Large intestine (tissue), 3 donors: ENCODE results near the gene PLCXD3. TPM values are rescaled to one million over a fixed set of nuclear protein-coding genes. Genes with fewer than 3 reads are reported as not detected.

Experiments used
- DNase-seq, 2 donors: peaks; one replicate each; pipeline versions ENCODE4 v3.0.0 to v3.0.0-alpha.2; 2013
- H3K27ac ChIP-seq: one replicate; pipeline ENCODE4 v1.5.1; 2013; ENCODE audit warnings: low read length
- H3K27me3 ChIP-seq: 2 replicates; pipeline ENCODE4 v1.6.1; 2013; ENCODE audit warnings: low read length; ENCODE audit not compliant: control insufficient read depth, insufficient read depth
- H3K36me3 ChIP-seq: 2 replicates; pipeline ENCODE4 v1.6.1; 2013; ENCODE audit warnings: low read length; ENCODE audit not compliant: control insufficient read depth, insufficient read depth
- H3K4me1 ChIP-seq: one replicate; pipeline ENCODE4 v1.6.1; 2013; ENCODE audit warnings: low read length; ENCODE audit not compliant: control insufficient read depth, insufficient read depth
- H3K4me3 ChIP-seq: one replicate; pipeline ENCODE4 v1.5.1; 2013; ENCODE audit warnings: low read length
- H3K9me3 ChIP-seq: one replicate; pipeline ENCODE4 v1.6.1; 2013; ENCODE audit warnings: mild to moderate bottlenecking, low read depth, low read length, moderate library complexity; ENCODE audit not compliant: control insufficient read depth
- WGBS: methylation state at CpG from one replicate; pipeline ENCODE4 v1.1.5; 2013; ENCODE audit warnings: low lambda C conversion rate; ENCODE audit not compliant: insufficient coverage; 5-methylcytosine and 5-hydroxymethylcytosine counted together
- polyA plus RNA-seq: library from polyadenylated mRNA; unstranded; fragments of 120-200 nt; gene quantifications from one replicate; pipeline ENCODE4 v1.2.1, GENCODE V29; 2013

The PLCXD3 gene
- polyA plus RNA-seq, 1 donor = 4.9 TPM

- no CpG with 5 or more reads among the region's 2 CpGs for WGBS
- Histone ChIP-seq H3K4me3 (no peak overlapping the region), H3K36me3 (no peaks in the 10 kb centered on the region), H3K4me1 (no peaks in the 10 kb centered on the region), H3K27ac (no peak overlapping the region), H3K27me3 (no peaks in the 10 kb centered on the region), H3K9me3 (no peaks in the 10 kb centered on the region)
- DNase-seq = no peak
Observed at GRCh38 chr5:41290810-41291209, 219.6 kb downstream of the PLCXD3 start.

DNA sequence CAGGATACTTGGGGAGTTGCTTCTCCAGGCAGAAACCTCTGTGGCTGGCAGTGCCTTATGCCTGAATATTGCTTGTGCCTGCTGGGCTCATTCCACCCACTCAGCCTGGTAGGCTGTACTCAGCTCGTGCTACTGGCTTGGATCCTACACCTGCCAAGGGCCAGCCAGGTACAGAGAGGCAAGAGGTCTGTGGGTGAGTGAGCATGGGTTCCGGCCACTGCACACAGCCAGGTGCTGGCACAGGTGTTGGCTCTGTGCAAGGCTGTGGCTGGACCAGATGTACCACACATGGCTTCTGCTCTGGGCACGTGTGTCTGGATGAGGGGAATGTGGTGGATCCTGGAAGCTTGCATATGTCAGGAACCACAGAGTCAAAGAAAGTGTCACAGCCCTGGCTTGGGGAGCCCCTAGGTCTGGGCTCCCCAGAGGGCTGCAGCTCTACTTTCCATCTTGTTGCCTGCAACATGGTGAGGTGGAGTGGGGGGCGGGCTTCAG is 220.4 kb downstream of the PLCXD3 start:
- no peak for DNase-seq
- H3K36me3 ChIP-seq = no peaks in the 10 kb centered on the region
- no peak overlapping the region for H3K4me3 ChIP-seq
- WGBS = no CpG with 5 or more reads among the region's 4 CpGs
- no peaks in the 10 kb centered on the region for H3K4me1 ChIP-seq
- H3K27ac ChIP-seq = no peak overlapping the region
- no peaks in the 10 kb centered on the region for H3K27me3 ChIP-seq
- no peaks in the 10 kb centered on the region for H3K9me3 ChIP-seq

DNA sequence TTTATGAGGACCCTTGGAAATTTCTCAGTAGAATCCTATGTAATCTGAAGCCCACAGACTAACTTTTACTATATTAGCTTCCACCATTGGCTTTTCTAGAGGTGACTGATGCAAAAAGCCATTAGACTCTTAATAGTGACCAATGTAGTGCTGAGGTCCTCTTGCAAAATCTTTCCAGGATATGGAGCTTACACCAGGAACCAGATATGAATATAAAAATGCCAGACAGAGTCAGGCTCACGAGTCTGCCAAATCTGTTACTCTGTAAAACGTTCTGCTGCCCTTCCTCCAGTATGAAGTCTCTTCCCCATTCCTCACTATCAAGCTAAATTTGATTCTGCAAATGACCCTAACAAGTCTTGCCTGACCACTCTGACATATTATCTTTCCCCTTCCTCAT is 223.7 kb downstream of the PLCXD3 start:
- H3K4me3 ChIP-seq = no peak overlapping the region
- no peaks in the 10 kb centered on the region for H3K9me3 ChIP-seq
- no peaks in the 10 kb centered on the region for H3K4me1 ChIP-seq
- no peaks in the 10 kb centered on the region for H3K27me3 ChIP-seq
- DNase-seq = no peak
- no peaks in the 10 kb centered on the region for H3K36me3 ChIP-seq
- WGBS = no CpG with 5 or more reads among the region's 2 CpGs
- no peak overlapping the region for H3K27ac ChIP-seq

DNA sequence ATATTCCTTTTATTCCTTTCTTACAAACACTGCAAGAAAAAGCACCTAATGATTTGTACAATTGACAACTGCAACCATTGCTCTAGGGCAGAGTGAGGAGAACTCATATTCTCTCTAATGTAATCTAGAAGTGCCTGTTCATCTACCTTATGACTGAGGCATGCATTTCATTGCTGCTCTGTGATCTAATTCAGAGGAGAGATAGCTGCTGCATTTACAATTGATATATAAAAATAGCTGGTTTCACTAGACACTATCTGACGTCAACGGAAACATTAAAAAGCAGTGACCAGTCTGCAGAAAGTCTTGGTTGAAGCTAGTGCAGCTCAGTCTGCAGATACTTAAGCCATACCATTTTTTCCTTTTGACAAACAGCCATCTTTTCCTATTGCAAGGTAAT is 224.2 kb downstream of the PLCXD3 start:
- Histone ChIP-seq H3K27me3 (no peaks in the 10 kb centered on the region), H3K36me3 (no peaks in the 10 kb centered on the region), H3K9me3 (no peaks in the 10 kb centered on the region), H3K27ac (no peak overlapping the region), H3K4me1 (no peaks in the 10 kb centered on the region), H3K4me3 (no peak overlapping the region)
- no CpG with 5 or more reads among the region's 2 CpGs for WGBS
- peak in 1 of 2 donors; percentile 27 for DNase-seq

DNA sequence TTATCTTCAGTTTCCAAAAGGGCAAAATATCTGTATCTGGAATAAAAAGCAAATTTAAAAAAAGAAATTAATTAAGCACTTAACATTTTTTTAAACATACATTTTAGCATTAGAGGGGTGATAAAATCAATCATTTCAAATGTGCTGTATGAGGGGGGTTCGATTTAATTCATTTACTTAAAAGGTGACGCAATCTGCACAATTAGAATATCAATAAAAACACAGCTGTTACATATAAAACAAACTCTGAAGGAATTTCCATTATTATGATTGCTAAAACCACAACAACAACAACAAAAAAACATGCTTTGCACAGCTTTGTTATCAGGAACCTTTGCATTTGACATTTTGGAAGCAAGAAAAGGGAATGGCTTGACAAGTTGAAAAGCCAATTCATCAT is 225.5 kb downstream of the PLCXD3 start:
- Histone ChIP-seq H3K4me3 (no peak overlapping the region), H3K27ac (no peak overlapping the region), H3K27me3 (no peaks in the 10 kb centered on the region), H3K36me3 (no peaks in the 10 kb centered on the region), H3K4me1 (no peaks in the 10 kb centered on the region), H3K9me3 (no peaks in the 10 kb centered on the region)
- no peak for DNase-seq
- WGBS = no CpG with 5 or more reads among the region's 2 CpGs

GRCh38 chr5:41281215-41281810 is 229.1 kb downstream of the PLCXD3 start:
- Histone ChIP-seq H3K27ac (no peak overlapping the region), H3K27me3 (no peaks in the 10 kb centered on the region), H3K9me3 (no peaks in the 10 kb centered on the region), H3K4me3 (no peak overlapping the region), H3K36me3 (no peaks in the 10 kb centered on the region), H3K4me1 (no peaks in the 10 kb centered on the region)
- peak in 1 of 2 donors; percentile 22 for DNase-seq
- 43% methylated on average over 1 of the region's 12 CpGs for WGBS

DNA sequence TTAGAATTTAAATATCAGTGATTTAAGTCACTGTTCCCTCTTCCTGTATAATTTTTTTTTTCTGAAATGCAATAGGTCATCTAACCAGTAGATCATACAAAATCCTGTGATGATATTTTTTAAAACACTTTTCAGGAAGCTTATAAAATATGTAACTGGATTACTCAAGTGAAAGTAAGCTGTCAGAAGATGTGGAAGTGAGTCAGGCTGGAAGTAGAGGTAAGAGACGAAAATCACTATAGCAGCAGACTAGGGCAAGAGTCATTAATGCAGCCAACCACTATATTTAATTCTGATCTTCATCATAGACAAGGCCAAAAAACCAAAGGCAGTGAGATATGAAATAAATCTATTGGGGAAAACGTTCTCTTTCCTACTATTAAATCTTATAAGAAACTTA is 231.4 kb downstream of the PLCXD3 start:
- Histone ChIP-seq H3K4me1 (no peaks in the 10 kb centered on the region), H3K9me3 (no peaks in the 10 kb centered on the region), H3K27ac (no peak overlapping the region), H3K4me3 (no peak overlapping the region), H3K36me3 (no peaks in the 10 kb centered on the region), H3K27me3 (no peaks in the 10 kb centered on the region)
- WGBS = 83% methylated on average over 1 of the region's 2 CpGs
- no peak for DNase-seq

DNA sequence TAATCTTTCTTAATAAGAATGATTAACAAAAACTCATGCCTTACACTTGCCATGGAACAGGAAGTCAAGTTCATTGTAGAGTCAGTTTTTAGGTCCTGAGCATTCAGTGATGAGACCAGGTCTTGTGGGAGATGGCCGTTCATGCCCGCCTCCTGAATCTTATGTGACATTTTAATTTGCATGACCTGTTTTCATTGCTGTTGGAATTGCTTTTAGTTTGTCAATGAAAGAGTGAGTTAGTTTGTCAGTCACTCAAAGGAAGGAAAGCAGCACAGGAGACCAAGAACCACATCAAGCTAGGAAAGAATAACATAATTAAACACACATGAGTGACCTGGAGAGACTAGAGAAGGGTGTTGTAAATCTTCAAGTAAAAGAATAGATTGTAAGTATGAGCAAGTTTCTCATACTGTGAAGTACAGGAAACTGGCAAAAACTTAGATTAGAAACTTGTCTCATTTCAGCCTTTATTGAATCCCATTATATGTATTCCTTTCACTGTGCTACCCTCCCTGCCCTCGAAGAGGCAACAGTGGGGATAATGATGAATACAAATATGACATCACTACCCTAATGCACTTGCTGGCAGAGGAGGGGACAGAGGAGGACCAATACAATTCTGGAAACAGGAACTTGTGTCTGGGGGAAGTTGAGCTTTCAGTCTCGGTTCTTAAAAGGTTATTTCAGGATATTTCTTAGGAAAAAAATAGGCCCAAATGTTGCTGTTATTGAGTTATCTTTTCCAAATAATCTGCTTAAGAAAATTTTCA is 232.7 kb downstream of the PLCXD3 start:
- H3K27ac ChIP-seq = no peak overlapping the region
- H3K36me3 ChIP-seq = no peaks in the 10 kb centered on the region
- no peaks in the 10 kb centered on the region for H3K9me3 ChIP-seq
- no peaks in the 10 kb centered on the region for H3K4me1 ChIP-seq
- DNase-seq = no peak
- H3K27me3 ChIP-seq = no peaks in the 10 kb centered on the region
- H3K4me3 ChIP-seq = no peak overlapping the region
- no CpG with 5 or more reads among the region's 4 CpGs for WGBS

- H3K27me3 ChIP-seq = no peaks in the 10 kb centered on the region
- no CpG with 5 or more reads among the region's 8 CpGs for WGBS
- H3K4me1 ChIP-seq = no peaks in the 10 kb centered on the region
- no peak for DNase-seq
- no peaks in the 10 kb centered on the region for H3K36me3 ChIP-seq
- H3K27ac ChIP-seq = no peak overlapping the region
- no peaks in the 10 kb centered on the region for H3K9me3 ChIP-seq
- no peak overlapping the region for H3K4me3 ChIP-seq
Observed at GRCh38 chr5:41275813-41276512, 234.4 kb downstream of the PLCXD3 start.

DNA sequence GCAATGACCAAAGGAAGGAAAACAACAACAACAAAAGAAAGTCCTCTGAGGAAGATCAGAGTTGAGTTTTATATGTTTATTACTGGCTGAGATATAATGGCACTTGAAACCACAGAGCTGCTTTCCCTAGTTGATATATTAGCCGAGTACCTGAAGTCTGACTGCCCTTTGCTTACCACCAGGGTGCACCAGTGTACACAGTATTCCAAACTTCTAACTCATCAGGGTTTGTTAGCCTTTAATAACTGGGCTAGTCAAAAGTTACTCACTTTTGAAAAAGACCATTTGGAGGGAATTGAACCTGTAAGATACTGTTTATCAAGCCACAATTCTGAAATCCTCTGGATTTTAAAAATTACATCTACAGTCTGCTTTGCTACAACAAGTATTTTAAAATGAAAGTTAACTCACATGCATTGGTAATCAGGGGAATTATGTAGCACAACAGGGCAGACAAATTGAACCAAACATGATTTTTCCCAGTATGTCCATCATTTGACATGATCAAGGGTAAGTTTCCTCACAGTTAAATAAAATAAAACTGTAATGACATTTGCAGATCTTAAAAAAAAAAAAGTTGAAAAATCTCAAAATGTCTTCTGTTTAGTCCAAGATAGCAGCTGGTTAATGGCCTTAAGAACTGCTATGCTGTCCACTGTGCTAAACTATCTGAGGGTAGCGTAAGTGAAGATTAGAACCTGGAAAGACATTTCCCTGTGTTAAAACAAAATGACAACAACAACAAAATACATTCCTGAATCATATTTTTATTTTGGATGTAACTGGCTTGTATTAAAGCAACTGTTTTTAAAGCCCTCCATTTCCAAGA is 239.8 kb downstream of the PLCXD3 start:
- peak; percentile 48 to 64 for DNase-seq
- WGBS = no CpG with 5 or more reads among the region's 2 CpGs
- H3K9me3 ChIP-seq = no peaks in the 10 kb centered on the region
- no peak overlapping the region for H3K4me3 ChIP-seq
- H3K27me3 ChIP-seq = no peaks in the 10 kb centered on the region
- H3K27ac ChIP-seq = no peak overlapping the region
- no peaks in the 10 kb centered on the region for H3K36me3 ChIP-seq
- peaks cover 2% of the 10 kb centered on the region for H3K4me1 ChIP-seq
